HG02970 (cell line): ENCODE measurements around the gene APP.

Source experiments
- ATAC-seq: cut with Tn5 transposase; IDR thresholded peaks from one replicate; pipeline ENCODE4 v1.9.1; 2021; ENCODE audit warnings: mild to moderate bottlenecking, moderate library complexity, moderate number of reproducible peaks; ENCODE audit not compliant: unreplicated experiment, low FRiP score

The APP gene

GRCh38 chr21:25959799-25960198 lies 210.8 kb downstream of the APP start:
- no peak for ATAC-seq

GRCh38 chr21:25956993-25957714 lies 213.4 kb downstream of the APP start:
- no peak for ATAC-seq

GRCh38 chr21:25955646-25956045 lies 214.9 kb downstream of the APP start:
- ATAC-seq: no peak

- no peak for ATAC-seq
These were observed 216.9 kb downstream of the APP start for GRCh38 chr21:25953659-25954058.

GRCh38 chr21:25953196-25953595 lies 217.4 kb downstream of the APP start:
- ATAC-seq: no peak

- no peak for ATAC-seq
These were observed 218.3 kb downstream of the APP start for GRCh38 chr21:25952306-25952705.

GRCh38 chr21:25949701-25950100 lies 220.9 kb downstream of the APP start:
- ATAC-seq: no peak

GRCh38 chr21:25944672-25945213 lies 225.8 kb downstream of the APP start:
- ATAC-seq: no peak

- no peak for ATAC-seq
These were observed 226.5 kb downstream of the APP start for GRCh38 chr21:25944082-25944481.

GRCh38 chr21:25942135-25942534 lies 228.4 kb downstream of the APP start:
- no peak for ATAC-seq

GRCh38 chr21:25939396-25939761 lies 231.2 kb downstream of the APP start:
- no peak for ATAC-seq

GRCh38 chr21:25938658-25939395 lies 231.7 kb downstream of the APP start:
- no peak for ATAC-seq

- ATAC-seq: no peak
These were observed 233.8 kb downstream of the APP start for GRCh38 chr21:25936776-25937175.

GRCh38 chr21:25934771-25935224 lies 235.8 kb downstream of the APP start:
- ATAC-seq: no peak

- ATAC-seq: no peak
These were observed 236.4 kb downstream of the APP start for GRCh38 chr21:25934130-25934529.

- ATAC-seq: no peak
These were observed 238.8 kb downstream of the APP start for GRCh38 chr21:25931765-25932164.

- ATAC-seq: no peak
These were observed 240.6 kb downstream of the APP start for GRCh38 chr21:25929856-25930520.

GRCh38 chr21:25927195-25927880 lies 243.2 kb downstream of the APP start:
- ATAC-seq: no peak

- no peak for ATAC-seq
These were observed 244.6 kb downstream of the APP start for GRCh38 chr21:25925936-25926335.

- no peak for ATAC-seq
These were observed 245.3 kb downstream of the APP start for GRCh38 chr21:25925064-25925800.
